Fibroblast of lung (primary cell): ENCODE measurements around the gene ILRUN.

Experiments used
- CTCF ChIP-seq, 2 donors: IDR thresholded peaks in 1 of 2; conservative IDR thresholded peaks in 1 of 2; 1 replicate in 1 of 2; 2 replicates in 1 of 2; pipeline ENCODE4 v1.5.1; 2011 to 2012; ENCODE audit warnings: low read length in 2 of 2, control low read depth in 1 of 2, inconsistent platforms in 1 of 2, low read depth in 1 of 2, mild to moderate bottlenecking in 1 of 2
- EZH2 ChIP-seq: IDR thresholded peaks from 2 replicates; pipeline ENCODE4 v1.5.1; 2012; ENCODE audit warnings: low read length, control low read depth, mild to moderate bottlenecking; ENCODE audit errors: missing control alignments

- TF ChIP-seq CTCF (conservative IDR thresholded peaks at IDR 0.05 in 1 of 2, IDR thresholded peaks at IDR 0.05 in 1 of 2; ENCODE audit: low read depth in 1 of 2, low read length in 2 of 2) (no peak), EZH2 (no peak)
Measured at GRCh38 chr6:34664256-34664971, 32.2 kb downstream of the ILRUN start.
